DMS79 treated with DMSO at 0.1 percent for 48 hours (cell line): ENCODE data around the gene OBSCN.

Experiments
- DNase-seq: peaks from one replicate; lab custom pipeline; 2025; lab: John Stamatoyannopoulos, UW

Gene OBSCN

GRCh38 chr1:228381356-228381755 lies 173.5 kb downstream of the OBSCN start:
- DNase-seq = no peak

DNA sequence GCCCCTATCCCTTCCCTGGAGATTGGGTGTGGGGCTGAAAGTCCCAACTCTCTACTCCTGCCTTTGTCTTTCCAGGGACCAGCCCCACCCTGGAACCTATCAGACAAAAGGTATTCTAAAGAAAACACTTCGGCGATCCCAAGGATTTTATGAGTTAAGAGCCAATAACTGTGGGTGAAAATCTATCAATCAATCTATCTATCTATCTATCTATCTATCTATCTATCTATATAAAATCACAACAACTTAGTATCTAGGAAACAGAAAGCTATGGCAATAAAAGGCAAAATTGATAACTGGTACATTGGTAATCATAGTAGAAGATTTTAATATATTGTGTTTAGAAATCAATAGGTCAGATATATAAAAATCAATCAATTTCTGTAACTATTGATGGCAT lies 175.9 kb downstream of the OBSCN start:
- DNase-seq = no peak

- DNase-seq = no peak
Measured at GRCh38 chr1:228385232-228385631, 177.4 kb downstream of the OBSCN start.

DNA sequence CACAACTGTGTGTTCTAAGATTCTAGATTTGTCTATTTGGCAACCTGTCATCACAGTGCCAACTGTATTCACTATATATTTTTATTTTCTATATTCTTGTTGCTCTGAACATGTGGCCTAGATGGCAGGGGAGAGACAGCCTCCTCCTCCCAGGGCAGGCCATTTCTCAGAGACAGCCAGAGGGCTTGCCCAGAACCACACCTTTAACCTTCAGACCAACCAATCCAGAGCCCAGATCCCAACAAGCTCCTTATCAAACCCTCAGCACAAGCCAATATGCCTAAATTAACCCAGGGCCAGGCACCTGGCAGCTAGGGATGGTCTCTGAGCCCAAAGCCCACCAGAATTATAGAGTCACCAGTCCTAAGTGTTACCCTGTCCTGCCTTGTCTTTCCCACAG lies 179.5 kb downstream of the OBSCN start:
- DNase-seq = no peak

DNA sequence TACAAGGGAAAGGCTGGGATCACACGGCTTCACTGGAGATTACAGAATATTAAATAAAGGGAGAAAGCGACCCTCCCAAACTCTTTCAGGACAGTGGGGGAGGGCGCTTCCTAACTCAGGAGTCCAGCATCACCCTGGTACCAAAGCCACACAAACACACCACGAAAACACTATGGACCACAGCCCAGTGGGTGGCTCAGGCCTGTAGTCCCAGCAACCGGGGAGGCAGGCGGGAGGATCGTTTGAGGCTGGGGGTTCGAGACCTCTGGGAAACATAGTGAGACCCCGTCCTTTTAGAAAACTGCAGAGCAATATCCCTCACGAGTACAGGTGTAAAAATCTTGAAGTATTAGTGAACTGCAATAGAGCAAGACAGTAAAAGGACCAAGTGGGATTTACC lies 182.8 kb downstream of the OBSCN start:
- DNase-seq = no peak

GRCh38 chr1:228391411-228392020 lies 183.7 kb downstream of the OBSCN start:
- DNase-seq = no peak

- no peak for DNase-seq
Measured at GRCh38 chr1:228392111-228392936, 184.5 kb downstream of the OBSCN start.

- DNase-seq = no peak
Measured at GRCh38 chr1:228393268-228393701, 185.4 kb downstream of the OBSCN start.

DNA sequence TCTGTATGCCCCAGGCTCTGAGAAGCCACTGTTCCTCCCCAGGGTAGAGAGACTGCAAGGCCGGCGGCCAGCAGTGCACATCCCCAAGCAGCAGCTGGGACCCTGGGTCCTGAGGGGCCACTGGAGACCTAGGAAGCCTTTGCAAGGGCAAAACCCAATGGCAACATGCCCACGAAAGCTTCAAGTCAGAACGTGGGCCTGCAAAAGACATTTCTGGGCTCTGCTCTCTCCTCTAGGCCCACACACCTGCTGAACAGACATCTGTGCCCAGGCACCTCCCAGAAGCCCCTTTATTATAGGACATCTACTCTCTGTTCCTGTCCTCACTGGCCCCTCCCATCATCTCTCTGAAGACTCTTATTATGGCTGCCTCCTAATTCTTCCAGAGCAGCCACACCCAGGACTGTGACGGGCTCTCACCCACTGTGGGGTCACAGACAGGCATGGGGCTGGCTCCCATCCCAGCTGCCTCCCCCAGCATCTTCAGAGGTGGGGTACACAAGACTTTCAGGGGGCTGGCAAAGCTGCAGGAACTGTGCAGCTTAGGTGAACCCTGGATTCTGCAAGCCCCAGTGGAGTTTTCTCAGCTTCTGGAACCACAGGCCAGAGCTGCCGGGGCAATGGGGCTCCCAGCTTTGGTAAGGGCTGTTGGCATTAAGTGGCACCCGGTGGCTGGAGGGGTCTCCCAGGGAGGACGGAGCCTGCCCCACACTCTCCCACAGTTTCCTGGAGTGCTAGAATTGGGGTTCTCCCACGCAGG lies 186.1 kb downstream of the OBSCN start:
- no peak for DNase-seq

DNA sequence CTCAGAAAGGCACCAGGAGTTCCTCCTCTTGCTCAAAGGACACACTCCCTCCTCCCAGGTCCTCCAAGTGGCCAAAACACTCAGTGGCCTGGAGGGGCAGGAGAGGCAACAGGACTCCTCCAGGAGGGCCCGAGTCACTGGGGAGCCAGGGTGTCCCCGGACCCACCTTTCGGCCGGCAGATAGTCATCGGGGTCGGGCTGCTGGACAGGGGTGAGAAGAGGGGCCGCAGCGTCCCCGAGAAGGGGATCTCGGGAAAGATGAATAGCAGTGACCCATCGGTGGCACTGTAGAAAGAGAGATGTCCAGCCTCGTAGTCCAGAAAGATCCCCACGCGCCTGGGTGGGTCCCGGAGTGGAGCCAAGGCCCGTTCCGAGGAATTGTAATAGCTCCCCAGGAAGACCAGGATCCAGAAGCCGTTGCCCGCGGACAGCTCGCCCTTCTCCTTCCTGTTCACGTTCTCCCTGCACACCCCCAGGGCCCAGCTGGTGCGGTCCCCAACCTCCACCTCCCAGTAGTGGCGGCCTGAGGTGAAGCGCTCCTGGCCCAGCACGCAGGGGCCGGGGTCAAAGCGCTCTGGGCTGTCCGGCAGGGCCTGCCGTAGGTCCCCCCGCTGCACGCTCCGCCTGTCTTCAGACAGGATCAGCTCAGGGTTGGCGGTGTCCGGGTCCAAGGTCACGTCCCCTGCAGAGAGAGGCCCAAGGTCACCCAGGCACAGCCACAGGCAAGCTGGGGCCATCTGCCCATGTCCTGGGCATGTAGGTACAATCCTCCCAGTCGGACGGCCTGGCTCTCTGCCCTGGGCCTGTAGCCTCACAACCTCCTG lies 186.9 kb downstream of the OBSCN start:
- DNase-seq = no peak

DNA sequence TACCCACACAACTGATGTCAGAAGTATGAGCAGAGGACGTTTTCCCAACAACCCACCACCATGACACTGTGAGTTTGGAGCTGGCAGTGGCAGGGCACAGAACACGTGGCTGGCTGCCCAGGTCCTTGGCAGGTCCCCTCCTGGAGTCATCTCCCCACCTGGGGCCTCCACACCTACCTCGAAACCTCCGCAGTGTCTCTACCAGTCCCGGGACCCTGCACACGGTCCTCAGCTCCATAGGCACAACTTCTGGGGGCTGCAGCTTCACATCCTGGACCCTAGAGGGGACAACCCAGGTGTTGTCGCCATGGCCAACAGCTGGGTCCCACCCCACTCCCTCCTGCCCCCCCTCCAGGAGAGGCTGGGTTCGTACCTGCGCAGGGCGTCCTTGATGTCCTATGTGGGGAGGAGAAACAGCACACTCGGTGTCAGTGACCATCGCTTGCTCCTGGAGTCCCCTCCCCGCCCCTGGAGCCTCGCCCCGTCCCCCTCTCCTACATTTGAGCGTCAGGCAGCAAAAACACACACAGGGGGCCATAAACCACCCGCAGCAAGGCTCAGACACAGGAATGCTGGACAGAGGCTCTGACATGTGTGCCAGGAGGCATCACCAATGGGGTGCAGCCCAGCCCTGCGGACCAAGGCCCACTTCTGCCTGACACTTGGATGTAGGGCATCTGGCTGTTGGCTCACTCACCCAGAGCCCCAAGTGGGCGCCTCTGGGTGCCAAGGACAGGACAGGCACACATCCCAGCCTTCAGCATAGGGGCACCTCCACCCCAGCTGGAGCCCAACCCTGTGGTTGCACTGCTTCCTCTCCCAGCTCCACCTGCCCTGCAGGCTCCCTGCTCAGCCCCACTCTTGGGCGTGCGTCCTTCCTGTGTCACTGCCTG lies 189.2 kb downstream of the OBSCN start:
- DNase-seq = no peak

GRCh38 chr1:228397966-228398365 lies 190.1 kb downstream of the OBSCN start:
- no peak for DNase-seq

- DNase-seq = no peak
Measured at GRCh38 chr1:228398741-228399461, 191.1 kb downstream of the OBSCN start.

GRCh38 chr1:228399531-228400236 lies 191.8 kb downstream of the OBSCN start:
- no peak for DNase-seq

DNA sequence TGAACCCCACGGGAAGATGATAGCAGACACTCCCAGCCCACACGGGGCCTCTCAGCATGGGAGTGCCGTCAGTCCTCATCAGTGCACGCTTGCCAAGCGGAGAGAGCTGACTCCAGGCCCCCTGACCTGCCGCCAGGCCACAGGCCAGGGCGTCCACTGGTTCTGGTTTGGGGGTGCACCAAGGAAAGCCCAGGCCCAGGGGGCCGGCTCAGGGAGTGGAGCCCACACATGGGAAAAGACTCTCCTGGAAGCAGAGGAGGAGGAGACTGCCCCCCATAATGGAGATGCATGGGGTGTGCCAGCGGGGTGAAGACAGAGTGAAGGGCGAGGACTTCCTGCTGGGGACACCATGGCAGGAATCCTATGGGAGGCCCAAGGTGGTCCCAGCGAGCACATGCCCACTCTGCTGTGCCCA lies 192.4 kb downstream of the OBSCN start:
- no peak for DNase-seq

DNA sequence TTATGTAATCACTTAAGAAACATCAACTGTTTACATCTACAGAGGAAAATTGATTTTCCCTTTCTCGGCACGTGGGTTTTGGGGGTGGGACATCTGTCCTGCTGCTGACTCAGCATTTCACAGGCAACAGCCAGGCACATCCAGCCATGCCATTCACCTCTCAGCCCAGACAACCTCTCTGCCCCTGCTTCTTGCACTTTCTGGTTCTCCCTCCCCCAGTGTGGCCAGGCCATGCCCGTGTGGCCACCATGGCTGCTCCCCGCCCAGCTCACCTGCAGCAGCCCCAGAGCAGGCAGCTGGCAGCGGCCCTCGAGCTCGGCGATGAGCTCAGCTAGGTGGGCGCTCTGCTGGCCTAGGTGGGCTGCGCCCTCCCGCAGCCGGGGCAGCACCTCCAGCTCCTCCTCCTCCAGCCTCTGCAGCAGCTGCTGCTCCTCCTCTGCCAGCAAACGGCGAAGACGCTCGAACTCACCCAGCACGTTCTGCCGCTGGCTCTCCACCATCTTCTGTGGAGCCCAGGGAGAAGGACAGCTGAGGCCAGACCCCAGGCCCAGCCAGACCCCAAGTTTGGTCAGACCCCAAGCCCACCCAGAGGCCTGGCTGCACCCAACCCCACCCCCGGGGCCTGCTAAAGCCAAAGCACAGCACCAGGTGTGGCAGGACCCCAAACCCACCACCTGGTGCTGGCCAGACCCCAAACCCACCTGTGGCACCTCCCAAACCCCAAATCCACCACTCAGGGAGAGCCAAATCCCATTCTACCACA lies 193.0 kb downstream of the OBSCN start:
- no peak for DNase-seq

GRCh38 chr1:228401782-228402640 lies 194.2 kb downstream of the OBSCN start:
- no peak for DNase-seq

- DNase-seq = no peak
Measured at GRCh38 chr1:228402641-228403025, 194.8 kb downstream of the OBSCN start.
